HCT116 (cell line): ENCODE measurements around the gene ATP5PD.

ENCODE experiments used
- CTCF ChIP-seq, 3 experiments: fragments of 200-600 bp in 1 of 3; sonication (generic) in 1 of 3; IDR thresholded peaks in 2 of 3; conservative IDR thresholded peaks in 1 of 3; 2 replicates each; pipeline ENCODE4 v1.5.1; 2012 to 2017; ENCODE audit warnings: low read depth in 2 of 3, low read length in 2 of 3, antibody characterized with exemption in 1 of 3, borderline replicate concordance in 1 of 3, control low read depth in 1 of 3, mild to moderate bottlenecking in 1 of 3, mixed read lengths in 1 of 3, mixed run types in 1 of 3, moderate library complexity in 1 of 3; ENCODE audit not compliant: insufficient read depth in 1 of 3
- EGR1 ChIP-seq: IDR thresholded peaks from 2 replicates; pipeline ENCODE4 v1.6.1; 2012; ENCODE audit warnings: low read depth
- POLR2A ChIP-seq: IDR thresholded peaks from 2 replicates; pipeline ENCODE4 v1.7.0; 2011; ENCODE audit warnings: borderline replicate concordance; ENCODE audit not compliant: insufficient read depth, insufficient read length; ENCODE audit errors: extremely low read depth

GRCh38 chr17:75060434-75061054 is 13.8 kb upstream of the ATP5PD start:
- no peak for TF ChIP-seq EGR1
- no peak for TF ChIP-seq CTCF (IDR thresholded peaks at IDR 0.05 in 2 of 3, conservative IDR thresholded peaks at IDR 0.05 in 1 of 3; ENCODE audit: borderline replicate concordance in 1 of 3, insufficient read depth in 1 of 3, low read depth in 2 of 3, low read length in 2 of 3)
- no peak for TF ChIP-seq POLR2A
